SK-N-SH (cell line): Measurements from ENCODE around the gene AEBP1.

Experiments
- ELF1 ChIP-seq: IDR thresholded peaks from 2 replicates; pipeline ENCODE4 v1.4.0; 2012
- MEF2A ChIP-seq: IDR thresholded peaks from 2 replicates; pipeline ENCODE4 v1.4.0; 2012; ENCODE audit warnings: low read depth, borderline replicate concordance
- MXI1 ChIP-seq: IDR thresholded peaks from 2 replicates; pipeline ENCODE4 v1.6.1; 2012; ENCODE audit warnings: mild to moderate bottlenecking, low read depth, low read length, improper control_type of control experiment
- POLR2AphosphoS5 ChIP-seq: IDR thresholded peaks from 2 replicates; pipeline ENCODE4 v1.6.1; 2012; ENCODE audit warnings: low read depth, low read length
- RAD21 ChIP-seq: IDR thresholded peaks from 2 replicates; pipeline ENCODE4 v1.6.1; 2012; ENCODE audit warnings: mild to moderate bottlenecking, low read length
- TAF1 ChIP-seq: IDR thresholded peaks from 2 replicates; pipeline ENCODE4 v1.6.1; 2012; ENCODE audit warnings: low read depth, mild to moderate bottlenecking, low read length, moderate library complexity, borderline replicate concordance
- TF ChIP-seq, protein P1 (sequence below): fragments of 200-600 bp; sonication (generic); IDR thresholded peaks from 2 replicates; pipeline ENCODE4 v1.6.1; 2017; ENCODE audit warnings: antibody characterized with exemption, mild to moderate bottlenecking, moderate library complexity
- TF ChIP-seq, protein P2 (sequence below): IDR thresholded peaks from 2 replicates; pipeline ENCODE4 v1.4.0; 2012; ENCODE audit warnings: low read depth

DNA sequence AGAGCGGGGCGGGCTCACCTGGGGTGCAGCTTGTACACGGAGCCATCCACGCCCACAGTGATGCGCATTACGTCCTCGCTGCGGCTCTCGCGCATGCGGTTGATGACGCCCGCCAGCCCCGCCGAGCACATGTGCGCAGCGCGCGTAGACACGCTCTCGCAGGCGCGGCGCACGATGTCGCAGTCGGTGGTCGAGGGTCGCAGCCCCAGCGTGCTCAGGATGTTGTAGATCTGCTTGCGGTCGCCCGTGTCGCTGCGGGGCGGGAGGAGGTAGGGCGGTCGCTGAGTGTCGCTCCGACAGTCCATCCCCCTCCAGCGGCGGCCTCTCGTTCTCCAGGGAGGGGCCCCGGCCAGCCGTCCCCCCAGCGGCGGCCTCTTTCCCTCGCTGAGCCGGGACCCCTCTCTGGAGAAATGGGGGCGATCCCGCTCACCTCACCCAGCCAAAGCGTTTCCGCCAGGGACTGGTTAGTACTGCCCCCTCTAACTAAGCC, 41.4 kb downstream of the AEBP1 start:
- TF ChIP-seq ELF1 (no peak), RAD21 (no peak), POLR2AphosphoS5 (no peak), MEF2A (no peak), MXI1 (no peak), TAF1 (no peak)
- TF ChIP-seq, protein P1, sequence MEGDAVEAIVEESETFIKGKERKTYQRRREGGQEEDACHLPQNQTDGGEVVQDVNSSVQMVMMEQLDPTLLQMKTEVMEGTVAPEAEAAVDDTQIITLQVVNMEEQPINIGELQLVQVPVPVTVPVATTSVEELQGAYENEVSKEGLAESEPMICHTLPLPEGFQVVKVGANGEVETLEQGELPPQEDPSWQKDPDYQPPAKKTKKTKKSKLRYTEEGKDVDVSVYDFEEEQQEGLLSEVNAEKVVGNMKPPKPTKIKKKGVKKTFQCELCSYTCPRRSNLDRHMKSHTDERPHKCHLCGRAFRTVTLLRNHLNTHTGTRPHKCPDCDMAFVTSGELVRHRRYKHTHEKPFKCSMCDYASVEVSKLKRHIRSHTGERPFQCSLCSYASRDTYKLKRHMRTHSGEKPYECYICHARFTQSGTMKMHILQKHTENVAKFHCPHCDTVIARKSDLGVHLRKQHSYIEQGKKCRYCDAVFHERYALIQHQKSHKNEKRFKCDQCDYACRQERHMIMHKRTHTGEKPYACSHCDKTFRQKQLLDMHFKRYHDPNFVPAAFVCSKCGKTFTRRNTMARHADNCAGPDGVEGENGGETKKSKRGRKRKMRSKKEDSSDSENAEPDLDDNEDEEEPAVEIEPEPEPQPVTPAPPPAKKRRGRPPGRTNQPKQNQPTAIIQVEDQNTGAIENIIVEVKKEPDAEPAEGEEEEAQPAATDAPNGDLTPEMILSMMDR, result no peak
- TF ChIP-seq, protein P2, sequence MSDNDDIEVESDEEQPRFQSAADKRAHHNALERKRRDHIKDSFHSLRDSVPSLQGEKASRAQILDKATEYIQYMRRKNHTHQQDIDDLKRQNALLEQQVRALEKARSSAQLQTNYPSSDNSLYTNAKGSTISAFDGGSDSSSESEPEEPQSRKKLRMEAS, result no peak
